WTC11 (cell line): ENCODE measurements around the gene C11orf97. TPM values are rescaled to one million over a fixed set of nuclear protein-coding genes. Genes with fewer than 3 reads are reported as not detected.

Experiments
- ATAC-seq: fragments of 200-7000 bp; cut with Tn5 transposase; 2 replicates; pipeline ENCODE4 v1.10.0; 2021; ENCODE audit warnings: mild to moderate bottlenecking, moderate library complexity
- CTCF ChIA-PET: fragments of 300-600 bp; sonication (Branson Sonifier 250); formaldehyde crosslinking; loops from one replicate; lab custom pipeline; 2021; ENCODE audit warnings: antibody characterized with exemption; lab: Charles Lee
- POLR2A ChIA-PET: fragments of 350-600 bp; sonication (Branson Sonifier 250); formaldehyde crosslinking; loops from one replicate; lab custom pipeline; 2021; ENCODE audit warnings: antibody characterized with exemption; lab: Charles Lee
- DNase-seq: peaks from one replicate; pipeline ENCODE4 v3.0.0; 2021; ENCODE audit warnings: low spot score
- H3K27ac Mint-ChIP-seq: 2 replicates; pipeline ENCODE4 v1.8.0; 2021; ENCODE audit warnings: mixed read lengths
- H3K27me3 Mint-ChIP-seq: 2 replicates; pipeline ENCODE4 v1.8.0; 2021; ENCODE audit warnings: low read depth, mild to moderate bottlenecking, moderate library complexity, mixed read lengths
- H3K36me3 Mint-ChIP-seq: 2 replicates; pipeline ENCODE4 v1.8.0; 2021; ENCODE audit warnings: mixed read lengths
- H3K4me1 Mint-ChIP-seq: 2 replicates; pipeline ENCODE4 v1.8.0; 2022; ENCODE audit warnings: mixed read lengths
- H3K4me3 Mint-ChIP-seq: 2 replicates; pipeline ENCODE4 v1.8.0; 2021; ENCODE audit warnings: mild to moderate bottlenecking, moderate library complexity, mixed read lengths
- H3K9me3 Mint-ChIP-seq: 2 replicates; pipeline ENCODE4 v1.8.0; 2021; ENCODE audit warnings: mixed read lengths
- ATF1 ChIP-seq: sonication (generic); formaldehyde crosslinking; IDR thresholded peaks from 2 replicates; pipeline ENCODE4 v1.8.1; 2023; ENCODE audit warnings: mild to moderate bottlenecking, moderate library complexity, missing genetic modification reagents
- CREB1 ChIP-seq: sonication (generic); formaldehyde crosslinking; IDR thresholded peaks from 2 replicates; pipeline ENCODE4 v1.8.0; 2023; ENCODE audit warnings: mild to moderate bottlenecking, missing genetic modification reagents
- FOXP1 ChIP-seq: sonication (generic); formaldehyde crosslinking; IDR thresholded peaks from 2 replicates; pipeline ENCODE4 v1.8.0; 2022; ENCODE audit warnings: missing genetic modification reagents, mild to moderate bottlenecking, moderate library complexity, borderline replicate concordance
- HMGA2 ChIP-seq: fragments of 250-450 bp; sonication (Bioruptor Pico); IDR thresholded peaks from 2 replicates; pipeline ENCODE4 v1.4.0; 2021; ENCODE audit warnings: mild to moderate bottlenecking, moderate library complexity
- NFATC4 ChIP-seq: fragments of 250-450 bp; sonication (Bioruptor Pico); IDR thresholded peaks from 2 replicates; pipeline ENCODE4 v1.9.0; 2021; ENCODE audit warnings: mild to moderate bottlenecking
- NFYB ChIP-seq: sonication (generic); formaldehyde crosslinking; conservative IDR thresholded peaks from 2 replicates; pipeline ENCODE4 v1.8.0; 2022; ENCODE audit warnings: low read depth, missing genetic modification reagents
- PRRX2 ChIP-seq: fragments of 250-450 bp; sonication (Bioruptor Pico); IDR thresholded peaks from 2 replicates; pipeline ENCODE4 v1.8.0; 2021; ENCODE audit warnings: mild to moderate bottlenecking
- ZNF121 ChIP-seq: sonication (generic); formaldehyde crosslinking; IDR thresholded peaks from 2 replicates; pipeline ENCODE4 v1.8.0; 2023; ENCODE audit warnings: missing genetic modification reagents
- ZNF317 ChIP-seq: sonication (generic); formaldehyde crosslinking; IDR thresholded peaks from 2 replicates; pipeline ENCODE4 v1.8.1; 2023; ENCODE audit warnings: low read depth, mild to moderate bottlenecking, moderate library complexity, missing genetic modification reagents, borderline replicate concordance
- ZNF416 ChIP-seq: fragments of 250-450 bp; sonication (Bioruptor Pico); IDR thresholded peaks from 2 replicates; pipeline ENCODE4 v1.9.0; 2021; ENCODE audit warnings: mild to moderate bottlenecking, inconsistent platforms
- ZNF423 ChIP-seq: fragments of 250-450 bp; sonication (Bioruptor Pico); IDR thresholded peaks from 2 replicates; pipeline ENCODE4 v2.1.2; 2022; ENCODE audit warnings: mild to moderate bottlenecking, moderate library complexity
- total RNA-seq: library from RNA; stranded (reverse); gene quantifications from 3 replicates; pipeline ENCODE4 v1.2.3, GENCODE V29; 2021
- TF ChIP-seq, protein P1 (sequence below): sonication (generic); formaldehyde crosslinking; IDR thresholded peaks from 2 replicates; pipeline ENCODE4 v1.8.0; 2022; ENCODE audit warnings: missing genetic modification reagents
- TF ChIP-seq, protein P2 (sequence below): fragments of 250-450 bp; sonication (Bioruptor Pico); IDR thresholded peaks from 2 replicates; pipeline ENCODE4 v1.8.0; 2021; ENCODE audit warnings: mild to moderate bottlenecking
- TF ChIP-seq, protein P3 (sequence below): sonication (generic); formaldehyde crosslinking; IDR thresholded peaks from 2 replicates; pipeline ENCODE4 v1.8.0; 2023; ENCODE audit warnings: mild to moderate bottlenecking, missing genetic modification reagents
- TF ChIP-seq, protein P4 (sequence below): sonication (generic); formaldehyde crosslinking; IDR thresholded peaks from 2 replicates; pipeline ENCODE4 v1.8.1; 2023; ENCODE audit warnings: mild to moderate bottlenecking, missing genetic modification reagents
- TF ChIP-seq, protein P5 (sequence below): sonication (generic); formaldehyde crosslinking; IDR thresholded peaks from 2 replicates; pipeline ENCODE4 v1.8.0; 2022; ENCODE audit warnings: mild to moderate bottlenecking, missing genetic modification reagents

Gene C11orf97
- total RNA-seq, 1 experiment from 2014 or later, result not detected

DNA sequence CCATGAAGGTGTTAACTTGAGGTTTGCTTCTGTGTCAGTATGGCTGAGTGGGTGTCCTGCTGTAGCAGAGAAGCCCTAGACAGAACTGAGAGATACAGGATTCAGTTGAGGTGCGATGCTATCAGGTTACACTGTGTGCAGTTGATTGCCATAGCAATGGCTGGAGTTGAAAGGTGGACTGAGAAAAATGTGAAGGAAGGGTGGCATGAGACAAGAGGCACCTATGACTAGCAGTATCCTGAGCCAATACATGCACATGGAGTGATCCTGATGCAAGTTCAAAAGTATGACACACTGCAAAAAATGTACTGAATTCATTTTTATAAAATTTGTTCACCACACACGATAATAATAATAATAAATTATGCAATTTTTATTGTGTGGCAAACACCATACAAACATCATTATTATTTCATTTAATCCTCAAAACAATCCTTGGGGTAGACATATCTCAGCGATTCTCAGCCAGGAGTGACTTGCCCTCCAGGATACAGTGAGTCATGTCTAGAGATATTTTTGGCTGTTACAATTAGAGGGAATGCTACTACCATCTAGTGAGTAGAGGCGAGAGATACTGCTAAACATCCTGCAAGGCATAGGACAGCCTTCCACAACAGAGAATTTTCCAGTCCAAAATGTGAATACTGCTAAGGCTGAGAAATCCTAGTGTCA, 51.1 kb downstream of the C11orf97 start:
- Mint-ChIP-seq H3K4me1 (peaks cover 13% of the 10 kb centered on the region), H3K9me3 (no peaks in the 10 kb centered on the region), H3K27ac (peak overlapping the region; percentile 73; the same call in 1 of the 2 replicates), H3K27me3 (no peaks in the 10 kb centered on the region; the same call in 1 of the 2 replicates)
- CTCF ChIA-PET, result no interaction called here
- POLR2A ChIA-PET, result no interaction called here
- no peak for DNase-seq
- peak; percentile 68 for ATAC-seq
- TF ChIP-seq ZNF317, result no peak
- TF ChIP-seq, protein P1, sequence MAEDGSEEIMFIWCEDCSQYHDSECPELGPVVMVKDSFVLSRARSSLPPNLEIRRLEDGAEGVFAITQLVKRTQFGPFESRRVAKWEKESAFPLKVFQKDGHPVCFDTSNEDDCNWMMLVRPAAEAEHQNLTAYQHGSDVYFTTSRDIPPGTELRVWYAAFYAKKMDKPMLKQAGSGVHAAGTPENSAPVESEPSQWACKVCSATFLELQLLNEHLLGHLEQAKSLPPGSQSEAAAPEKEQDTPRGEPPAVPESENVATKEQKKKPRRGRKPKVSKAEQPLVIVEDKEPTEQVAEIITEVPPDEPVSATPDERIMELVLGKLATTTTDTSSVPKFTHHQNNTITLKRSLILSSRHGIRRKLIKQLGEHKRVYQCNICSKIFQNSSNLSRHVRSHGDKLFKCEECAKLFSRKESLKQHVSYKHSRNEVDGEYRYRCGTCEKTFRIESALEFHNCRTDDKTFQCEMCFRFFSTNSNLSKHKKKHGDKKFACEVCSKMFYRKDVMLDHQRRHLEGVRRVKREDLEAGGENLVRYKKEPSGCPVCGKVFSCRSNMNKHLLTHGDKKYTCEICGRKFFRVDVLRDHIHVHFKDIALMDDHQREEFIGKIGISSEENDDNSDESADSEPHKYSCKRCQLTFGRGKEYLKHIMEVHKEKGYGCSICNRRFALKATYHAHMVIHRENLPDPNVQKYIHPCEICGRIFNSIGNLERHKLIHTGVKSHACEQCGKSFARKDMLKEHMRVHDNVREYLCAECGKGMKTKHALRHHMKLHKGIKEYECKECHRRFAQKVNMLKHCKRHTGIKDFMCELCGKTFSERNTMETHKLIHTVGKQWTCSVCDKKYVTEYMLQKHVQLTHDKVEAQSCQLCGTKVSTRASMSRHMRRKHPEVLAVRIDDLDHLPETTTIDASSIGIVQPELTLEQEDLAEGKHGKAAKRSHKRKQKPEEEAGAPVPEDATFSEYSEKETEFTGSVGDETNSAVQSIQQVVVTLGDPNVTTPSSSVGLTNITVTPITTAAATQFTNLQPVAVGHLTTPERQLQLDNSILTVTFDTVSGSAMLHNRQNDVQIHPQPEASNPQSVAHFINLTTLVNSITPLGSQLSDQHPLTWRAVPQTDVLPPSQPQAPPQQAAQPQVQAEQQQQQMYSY (CRISPR knock-in tag), result no peak
- no peak for TF ChIP-seq ATF1 (CRISPR knock-in tag)
- TF ChIP-seq NFATC4 (CRISPR knock-in tag), result no peak
- TF ChIP-seq HMGA2, result no peak
- TF ChIP-seq, protein P2, sequence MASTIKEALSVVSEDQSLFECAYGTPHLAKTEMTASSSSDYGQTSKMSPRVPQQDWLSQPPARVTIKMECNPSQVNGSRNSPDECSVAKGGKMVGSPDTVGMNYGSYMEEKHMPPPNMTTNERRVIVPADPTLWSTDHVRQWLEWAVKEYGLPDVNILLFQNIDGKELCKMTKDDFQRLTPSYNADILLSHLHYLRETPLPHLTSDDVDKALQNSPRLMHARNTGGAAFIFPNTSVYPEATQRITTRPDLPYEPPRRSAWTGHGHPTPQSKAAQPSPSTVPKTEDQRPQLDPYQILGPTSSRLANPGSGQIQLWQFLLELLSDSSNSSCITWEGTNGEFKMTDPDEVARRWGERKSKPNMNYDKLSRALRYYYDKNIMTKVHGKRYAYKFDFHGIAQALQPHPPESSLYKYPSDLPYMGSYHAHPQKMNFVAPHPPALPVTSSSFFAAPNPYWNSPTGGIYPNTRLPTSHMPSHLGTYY (CRISPR knock-in tag), result no peak
- no peak for TF ChIP-seq NFYB (CRISPR knock-in tag)
- TF ChIP-seq, all 79 proteins: peak for 0
- H3K4me3 Mint-ChIP-seq, result no peak overlapping the region
- H3K36me3 Mint-ChIP-seq, result no peaks in the 10 kb centered on the region

DNA sequence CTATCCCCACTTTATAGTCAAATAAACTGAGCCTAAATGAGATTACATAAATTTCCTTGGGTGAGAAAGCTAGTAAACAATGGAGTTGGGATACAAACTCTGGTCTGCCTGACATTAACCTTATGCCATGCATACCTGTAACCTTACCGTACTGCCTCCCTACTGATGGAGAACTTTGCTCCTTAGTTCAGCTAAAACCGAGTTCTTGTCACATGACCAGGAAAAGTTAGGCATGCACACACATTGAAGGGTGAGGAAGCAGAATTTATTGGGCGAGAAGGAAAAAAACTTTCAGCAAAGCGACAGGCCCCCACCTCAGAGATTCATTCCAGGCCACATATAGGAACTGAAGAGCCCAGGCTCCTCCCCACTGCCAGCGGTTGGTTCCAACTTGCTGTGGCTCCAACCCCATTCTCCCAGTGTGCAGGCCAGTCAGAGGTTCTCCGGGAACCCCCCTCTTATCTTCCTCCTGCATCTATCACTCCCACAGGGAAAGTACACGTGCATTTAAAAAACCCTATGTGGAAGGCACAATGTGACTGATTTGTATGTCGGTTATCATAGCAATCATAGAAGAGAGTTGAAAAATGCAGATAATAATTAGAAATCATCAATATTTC, 51.7 kb downstream of the C11orf97 start:
- Mint-ChIP-seq H3K27ac (no peak overlapping the region), H3K27me3 (no peaks in the 10 kb centered on the region; the same call in 1 of the 2 replicates), H3K4me3 (no peak overlapping the region), H3K4me1 (peaks cover 13% of the 10 kb centered on the region), H3K9me3 (no peaks in the 10 kb centered on the region), H3K36me3 (no peaks in the 10 kb centered on the region)
- ATAC-seq (peak; percentile 68), DNase-seq (no peak)
- CTCF ChIA-PET, result no interaction called here
- TF ChIP-seq HMGA2 (no peak), ZNF121 (CRISPR knock-in tag) (no peak), ZNF416 (no peak), FOXP1 (CRISPR knock-in tag) (no peak), ZNF423 (CRISPR knock-in tag) (no peak), PRRX2 (CRISPR knock-in tag) (no peak), CREB1 (CRISPR knock-in tag) (no peak)
- TF ChIP-seq, protein P3, sequence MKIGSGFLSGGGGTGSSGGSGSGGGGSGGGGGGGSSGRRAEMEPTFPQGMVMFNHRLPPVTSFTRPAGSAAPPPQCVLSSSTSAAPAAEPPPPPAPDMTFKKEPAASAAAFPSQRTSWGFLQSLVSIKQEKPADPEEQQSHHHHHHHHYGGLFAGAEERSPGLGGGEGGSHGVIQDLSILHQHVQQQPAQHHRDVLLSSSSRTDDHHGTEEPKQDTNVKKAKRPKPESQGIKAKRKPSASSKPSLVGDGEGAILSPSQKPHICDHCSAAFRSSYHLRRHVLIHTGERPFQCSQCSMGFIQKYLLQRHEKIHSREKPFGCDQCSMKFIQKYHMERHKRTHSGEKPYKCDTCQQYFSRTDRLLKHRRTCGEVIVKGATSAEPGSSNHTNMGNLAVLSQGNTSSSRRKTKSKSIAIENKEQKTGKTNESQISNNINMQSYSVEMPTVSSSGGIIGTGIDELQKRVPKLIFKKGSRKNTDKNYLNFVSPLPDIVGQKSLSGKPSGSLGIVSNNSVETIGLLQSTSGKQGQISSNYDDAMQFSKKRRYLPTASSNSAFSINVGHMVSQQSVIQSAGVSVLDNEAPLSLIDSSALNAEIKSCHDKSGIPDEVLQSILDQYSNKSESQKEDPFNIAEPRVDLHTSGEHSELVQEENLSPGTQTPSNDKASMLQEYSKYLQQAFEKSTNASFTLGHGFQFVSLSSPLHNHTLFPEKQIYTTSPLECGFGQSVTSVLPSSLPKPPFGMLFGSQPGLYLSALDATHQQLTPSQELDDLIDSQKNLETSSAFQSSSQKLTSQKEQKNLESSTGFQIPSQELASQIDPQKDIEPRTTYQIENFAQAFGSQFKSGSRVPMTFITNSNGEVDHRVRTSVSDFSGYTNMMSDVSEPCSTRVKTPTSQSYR, result no peak
- TF ChIP-seq, protein P2 (CRISPR knock-in tag), result no peak
- TF ChIP-seq, protein P4, sequence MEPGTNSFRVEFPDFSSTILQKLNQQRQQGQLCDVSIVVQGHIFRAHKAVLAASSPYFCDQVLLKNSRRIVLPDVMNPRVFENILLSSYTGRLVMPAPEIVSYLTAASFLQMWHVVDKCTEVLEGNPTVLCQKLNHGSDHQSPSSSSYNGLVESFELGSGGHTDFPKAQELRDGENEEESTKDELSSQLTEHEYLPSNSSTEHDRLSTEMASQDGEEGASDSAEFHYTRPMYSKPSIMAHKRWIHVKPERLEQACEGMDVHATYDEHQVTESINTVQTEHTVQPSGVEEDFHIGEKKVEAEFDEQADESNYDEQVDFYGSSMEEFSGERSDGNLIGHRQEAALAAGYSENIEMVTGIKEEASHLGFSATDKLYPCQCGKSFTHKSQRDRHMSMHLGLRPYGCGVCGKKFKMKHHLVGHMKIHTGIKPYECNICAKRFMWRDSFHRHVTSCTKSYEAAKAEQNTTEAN, result no peak
- TF ChIP-seq, protein P5, sequence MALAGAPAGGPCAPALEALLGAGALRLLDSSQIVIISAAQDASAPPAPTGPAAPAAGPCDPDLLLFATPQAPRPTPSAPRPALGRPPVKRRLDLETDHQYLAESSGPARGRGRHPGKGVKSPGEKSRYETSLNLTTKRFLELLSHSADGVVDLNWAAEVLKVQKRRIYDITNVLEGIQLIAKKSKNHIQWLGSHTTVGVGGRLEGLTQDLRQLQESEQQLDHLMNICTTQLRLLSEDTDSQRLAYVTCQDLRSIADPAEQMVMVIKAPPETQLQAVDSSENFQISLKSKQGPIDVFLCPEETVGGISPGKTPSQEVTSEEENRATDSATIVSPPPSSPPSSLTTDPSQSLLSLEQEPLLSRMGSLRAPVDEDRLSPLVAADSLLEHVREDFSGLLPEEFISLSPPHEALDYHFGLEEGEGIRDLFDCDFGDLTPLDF (CRISPR knock-in tag), result no peak
- POLR2A ChIA-PET, result no interaction called here
